GM12865 (cell line): Measurements from ENCODE around the gene PRDM16.

ENCODE experiments used
- DNase-seq: peaks from one replicate; pipeline ENCODE4 v3.0.0; 2010; ENCODE audit warnings: low read depth
- H3K4me3 ChIP-seq: 2 replicates; pipeline ENCODE4 v1.5.1; 2011; ENCODE audit warnings: mild to moderate bottlenecking, low read depth, low read length, control low read depth
- CTCF ChIP-seq: IDR thresholded peaks from 2 replicates; pipeline ENCODE4 v1.5.1; 2011; ENCODE audit warnings: low read length, control low read depth, low read depth, inconsistent platforms; ENCODE audit not compliant: insufficient read depth; ENCODE audit errors: missing control alignments

Gene PRDM16

DNA sequence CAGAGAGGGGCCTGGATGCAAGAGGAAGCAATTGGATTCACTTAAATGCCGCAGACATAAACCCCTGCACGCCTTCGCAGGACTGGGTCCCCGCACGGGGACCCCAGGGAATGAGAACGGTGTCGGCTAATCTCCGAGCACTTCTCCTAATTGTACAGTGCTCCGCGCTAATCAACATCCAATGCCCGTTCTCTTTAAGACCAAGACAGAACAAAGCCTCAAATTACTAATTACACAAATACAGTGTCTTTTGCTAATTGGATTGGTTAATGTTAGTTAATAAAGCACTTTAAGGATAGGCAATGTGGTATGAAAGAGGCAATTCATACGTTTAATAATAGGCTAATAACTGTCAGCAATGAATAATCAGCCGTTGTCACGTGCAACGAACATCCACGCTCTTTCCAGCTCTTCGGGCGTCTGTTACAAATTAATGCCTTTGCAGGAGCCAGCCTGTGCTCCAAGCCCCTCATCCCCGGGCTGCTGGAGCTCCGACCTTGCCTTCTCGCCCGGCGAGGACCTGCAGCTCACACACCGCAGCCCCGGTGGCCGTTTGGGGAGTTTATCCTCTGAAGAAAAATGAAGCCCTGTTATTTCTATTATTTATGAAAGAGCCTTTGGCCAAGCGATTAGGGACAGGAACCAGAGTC lies 157.8 kb downstream of the PRDM16 start:
- DNase-seq: no peak
- no peak for TF ChIP-seq CTCF

GRCh38 chr1:3227351-3227704 lies 158.3 kb downstream of the PRDM16 start:
- no peak for DNase-seq
- no peak for TF ChIP-seq CTCF
- no peak overlapping the region for H3K4me3 ChIP-seq

More for the DNA sequence above, 157.8 kb downstream of the PRDM16 start:
- H3K4me3 ChIP-seq: no peak overlapping the region

DNA sequence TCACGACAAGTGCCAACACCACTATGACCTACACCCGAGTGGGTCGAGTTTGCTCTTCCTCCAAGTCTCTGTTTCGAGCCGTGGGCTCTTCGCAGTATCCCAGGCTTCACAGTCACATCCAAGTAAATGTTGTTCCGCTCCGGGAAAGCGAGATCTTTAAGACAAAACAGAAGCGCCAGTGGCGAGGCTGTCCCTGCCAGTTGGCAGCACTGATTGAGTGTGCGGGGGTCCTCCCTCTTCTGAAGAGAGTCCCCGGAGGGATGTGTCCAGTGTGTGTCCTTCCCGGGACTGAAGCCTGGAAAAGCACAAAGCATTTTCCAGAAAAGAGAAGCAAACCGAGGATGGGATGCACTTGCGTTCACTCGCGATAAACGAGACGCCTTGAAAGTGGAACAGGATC lies 158.9 kb downstream of the PRDM16 start:
- no peak for TF ChIP-seq CTCF
- H3K4me3 ChIP-seq: no peak overlapping the region
- no peak for DNase-seq

- DNase-seq: no peak
- TF ChIP-seq CTCF: no peak
- H3K4me3 ChIP-seq: no peak overlapping the region
Observed at GRCh38 chr1:3229081-3229725, 160.2 kb downstream of the PRDM16 start.

DNA sequence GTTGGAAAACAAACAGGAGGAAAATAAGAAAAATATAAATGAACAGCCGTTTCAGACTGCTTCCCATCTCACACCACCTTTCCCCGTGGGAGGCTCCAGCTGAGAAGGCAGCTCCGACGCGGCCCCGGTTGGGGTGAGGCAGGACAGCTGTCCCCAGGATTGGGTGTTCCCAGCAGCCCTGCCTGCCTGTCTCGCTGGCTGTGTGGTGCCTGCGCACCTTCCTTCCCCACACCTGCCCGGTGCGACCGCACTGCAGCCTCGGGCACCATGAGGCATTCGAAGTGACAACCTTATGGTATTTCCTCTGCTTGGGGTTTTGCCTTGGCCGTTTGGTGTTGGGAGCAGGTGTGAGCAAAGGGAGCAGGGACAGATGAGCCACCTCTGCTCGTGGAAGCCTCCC lies 161.6 kb downstream of the PRDM16 start:
- no peak for TF ChIP-seq CTCF
- no peak overlapping the region for H3K4me3 ChIP-seq
- no peak for DNase-seq

DNA sequence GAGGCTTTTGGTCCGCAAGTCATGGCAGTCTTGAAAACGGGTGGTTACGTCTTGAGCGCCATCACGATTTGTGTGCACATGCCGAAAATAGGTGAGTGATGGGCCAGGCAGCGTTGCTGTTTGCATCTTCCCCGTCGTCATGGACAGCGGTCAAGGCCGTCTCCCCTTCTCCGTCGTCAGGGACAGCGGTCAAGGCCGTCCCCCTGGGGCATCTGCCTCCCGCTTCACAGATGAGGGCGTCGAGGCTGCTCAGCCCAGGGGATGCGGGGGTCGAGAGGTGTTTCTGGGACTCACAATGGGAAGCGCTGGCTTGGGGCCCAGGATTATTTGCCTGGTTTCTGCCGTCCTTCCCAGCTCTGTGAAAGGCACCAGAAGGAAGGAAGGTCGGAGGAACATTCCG lies 162.2 kb downstream of the PRDM16 start:
- DNase-seq: no peak
- no peak for TF ChIP-seq CTCF
- no peak overlapping the region for H3K4me3 ChIP-seq

- no peak for TF ChIP-seq CTCF
- no peak overlapping the region for H3K4me3 ChIP-seq
- DNase-seq: no peak
Observed at GRCh38 chr1:3231826-3232225, 162.8 kb downstream of the PRDM16 start.
